IPS DF 6.9 (cell line): ENCODE results near the gene TMEM40.

ENCODE experiments used
- DNase-seq: peaks from one replicate; pipeline ENCODE4 v3.0.0-alpha.2; 2013; ENCODE audit warnings: low read depth, low spot score
- H3K27ac ChIP-seq: one replicate; pipeline ENCODE4 v1.5.1; 2013; ENCODE audit warnings: low read length, control low read depth
- H3K27me3 ChIP-seq: 2 replicates; pipeline ENCODE4 v1.6.1; 2013; ENCODE audit warnings: mild to moderate bottlenecking, low read length; ENCODE audit not compliant: control insufficient read depth, insufficient read depth
- H3K36me3 ChIP-seq: 2 replicates; pipeline ENCODE4 v1.6.1; 2013; ENCODE audit warnings: low read length; ENCODE audit not compliant: control insufficient read depth, insufficient read depth
- H3K4me1 ChIP-seq: 2 replicates; pipeline ENCODE4 v1.6.1; 2013; ENCODE audit warnings: low read length; ENCODE audit not compliant: control insufficient read depth, insufficient read depth
- H3K4me3 ChIP-seq: 2 replicates; pipeline ENCODE4 v1.5.1; 2013; ENCODE audit warnings: mild to moderate bottlenecking, low read length
- H3K9me3 ChIP-seq: 2 replicates; pipeline ENCODE4 v1.6.1; 2013; ENCODE audit warnings: low read length, inconsistent platforms; ENCODE audit not compliant: control insufficient read depth, insufficient read depth
- WGBS: extraction: QIAGEN DNeasy Blood & Tissue Kit; methylation state at CpG from one replicate; pipeline ENCODE4 v1.1.7; 2013; ENCODE audit warnings: mixed read lengths, missing lambda C conversion rate; ENCODE audit not compliant: insufficient read length, insufficient coverage; 5-methylcytosine and 5-hydroxymethylcytosine counted together

TMEM40 gene

DNA sequence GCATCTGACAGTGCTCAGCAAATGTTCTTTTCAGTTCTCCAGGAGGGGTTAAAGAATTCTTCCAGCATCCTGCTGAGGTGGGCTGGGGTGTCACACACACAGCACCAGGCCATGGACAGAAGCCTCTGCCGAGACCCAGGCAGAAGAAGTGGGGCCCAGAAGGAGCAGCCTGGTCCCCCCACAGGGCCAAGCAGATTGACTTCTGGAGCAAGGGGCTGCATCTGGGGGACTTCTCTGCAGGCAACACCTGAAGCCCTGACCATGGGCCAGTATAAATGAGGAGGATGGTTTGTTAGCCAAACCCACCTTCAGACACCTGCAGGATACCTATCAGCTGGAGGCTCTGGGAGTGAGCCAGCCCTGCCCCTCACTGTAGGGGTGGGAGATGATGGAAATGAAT lies 16.2 kb upstream of the TMEM40 start:
- Histone ChIP-seq H3K9me3 (no peaks in the 10 kb centered on the region), H3K36me3 (no peaks in the 10 kb centered on the region), H3K27ac (no peak overlapping the region), H3K4me3 (no peak overlapping the region), H3K4me1 (no peaks in the 10 kb centered on the region), H3K27me3 (no peaks in the 10 kb centered on the region)
- no peak for DNase-seq
- no CpG with 5 or more reads among the region's 1 CpG for WGBS

DNA sequence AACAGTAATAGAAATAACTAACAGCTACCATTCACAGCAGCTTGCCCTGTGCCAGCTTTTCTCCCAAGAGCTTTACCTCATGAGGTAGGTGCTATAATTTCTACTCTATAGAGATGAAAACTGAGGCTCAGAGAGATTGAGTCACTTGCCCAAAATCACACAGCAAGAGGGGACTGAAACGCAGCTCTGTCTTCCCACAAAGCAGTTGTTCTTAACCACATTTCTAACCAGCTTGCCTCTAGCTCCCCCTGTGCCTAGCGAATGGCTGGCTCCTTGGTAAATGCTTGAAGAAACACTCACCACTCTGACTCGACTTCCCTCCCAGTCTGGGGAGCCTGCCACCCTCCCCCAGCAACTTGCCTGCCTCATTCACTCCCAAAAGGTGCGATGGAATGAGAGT lies 15.6 kb upstream of the TMEM40 start:
- Histone ChIP-seq H3K4me1 (no peaks in the 10 kb centered on the region), H3K4me3 (no peak overlapping the region), H3K9me3 (no peaks in the 10 kb centered on the region), H3K36me3 (no peaks in the 10 kb centered on the region), H3K27me3 (no peaks in the 10 kb centered on the region), H3K27ac (no peak overlapping the region)
- WGBS: no CpG with 5 or more reads among the region's 4 CpGs
- no peak for DNase-seq

DNA sequence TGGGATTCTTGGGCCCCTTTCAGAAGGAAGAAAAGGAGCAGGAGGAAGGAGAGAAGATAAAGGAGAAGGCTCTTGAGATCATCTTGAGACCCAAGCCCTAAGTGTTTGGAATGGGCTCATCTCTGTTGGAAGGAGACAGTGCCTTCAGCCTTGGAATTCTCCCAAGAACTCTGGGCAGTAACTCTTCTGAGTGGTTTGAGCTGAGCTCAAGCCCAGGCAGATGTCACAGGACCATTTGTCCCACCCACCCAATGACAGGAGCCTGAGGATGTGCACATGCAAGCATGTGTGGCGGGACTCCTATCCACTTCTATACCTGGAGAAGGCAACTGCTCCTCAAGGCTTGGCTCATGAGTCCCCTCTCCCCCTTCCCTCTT lies 14.6 kb upstream of the TMEM40 start:
- Histone ChIP-seq H3K36me3 (no peaks in the 10 kb centered on the region), H3K27me3 (no peaks in the 10 kb centered on the region), H3K9me3 (no peaks in the 10 kb centered on the region), H3K4me1 (no peaks in the 10 kb centered on the region), H3K4me3 (no peak overlapping the region), H3K27ac (no peak overlapping the region)
- DNase-seq: no peak
- WGBS: no CpG with 5 or more reads among the region's 1 CpG

DNA sequence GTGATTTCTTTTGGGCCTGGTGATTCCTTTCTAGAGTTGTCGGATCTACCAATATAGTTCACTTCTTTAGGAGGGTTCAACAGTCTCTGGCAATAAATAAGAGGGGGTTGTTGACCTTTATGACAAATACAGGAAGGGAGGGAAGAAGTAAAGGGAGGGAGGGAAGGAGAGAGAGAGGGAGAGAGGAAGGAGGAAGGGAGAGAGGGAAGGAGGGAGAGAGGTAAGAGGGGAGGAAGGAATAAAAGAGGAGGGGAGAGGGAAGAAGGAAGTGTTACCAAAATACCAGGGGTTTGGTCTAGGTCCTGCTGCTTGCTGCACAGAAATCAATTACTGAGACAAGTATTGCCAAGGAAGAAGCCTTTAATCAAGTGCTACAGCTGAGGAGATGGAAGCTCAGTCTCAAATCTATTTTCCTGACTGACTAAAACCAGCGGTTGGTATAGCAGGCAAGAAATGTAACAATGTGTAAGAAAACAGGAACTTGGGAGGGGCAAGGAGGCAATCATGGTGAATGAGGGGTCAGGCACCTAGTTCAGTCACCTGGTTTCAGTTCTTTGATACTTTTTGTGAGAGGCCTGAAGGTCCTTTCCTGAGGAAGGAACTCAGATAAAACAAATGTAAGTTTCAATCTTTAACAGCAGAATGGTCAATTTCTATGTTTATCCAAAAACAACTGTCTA lies 14.1 kb upstream of the TMEM40 start:
- H3K4me3 ChIP-seq: no peak overlapping the region
- no peak overlapping the region for H3K27ac ChIP-seq
- H3K27me3 ChIP-seq: no peaks in the 10 kb centered on the region
- no peaks in the 10 kb centered on the region for H3K4me1 ChIP-seq
- no peaks in the 10 kb centered on the region for H3K36me3 ChIP-seq
- no peaks in the 10 kb centered on the region for H3K9me3 ChIP-seq
- no peak for DNase-seq
- WGBS: no CpG with 5 or more reads among the region's 2 CpGs

DNA sequence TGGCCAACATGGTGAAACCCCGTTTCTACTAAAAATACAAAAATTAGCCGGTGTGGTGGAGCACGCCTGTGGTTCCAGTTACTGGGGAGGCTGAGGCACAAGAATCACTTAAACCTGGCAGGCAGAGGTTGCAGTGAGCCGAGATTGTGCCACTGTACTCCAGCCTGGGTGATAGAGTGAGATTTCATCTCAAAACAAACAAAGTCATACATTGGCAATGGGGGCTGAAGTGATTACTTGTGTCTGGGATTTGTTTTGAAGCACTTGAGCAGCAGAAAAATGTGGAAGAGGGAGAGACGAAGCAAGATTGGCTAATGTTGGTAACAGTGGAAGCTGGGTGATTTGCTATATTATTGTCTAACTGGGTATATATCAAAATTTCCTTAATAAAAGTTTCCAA lies 13.4 kb upstream of the TMEM40 start:
- no CpG with 5 or more reads among the region's 5 CpGs for WGBS

DNA sequence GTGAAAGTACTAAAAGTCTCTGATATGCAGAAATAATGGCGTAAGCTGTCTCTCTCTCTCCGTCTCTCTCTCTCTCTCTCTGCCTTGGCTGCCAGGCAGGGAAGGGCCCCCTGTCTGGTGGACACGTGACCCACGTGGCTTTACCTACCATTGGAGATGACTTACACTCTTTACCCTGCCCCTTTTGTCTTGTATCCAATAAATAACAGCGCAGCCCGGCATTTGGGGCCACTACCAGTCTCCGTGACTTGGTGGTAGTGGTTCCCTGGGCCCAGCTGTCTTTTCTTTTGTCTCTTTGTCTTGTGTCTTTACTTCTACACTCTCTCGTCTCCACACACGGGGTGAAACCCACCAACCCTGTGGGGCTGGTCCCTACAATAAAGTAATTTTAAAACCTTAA lies 12.2 kb upstream of the TMEM40 start:
- H3K4me3 ChIP-seq: no peak overlapping the region
- H3K36me3 ChIP-seq: no peaks in the 10 kb centered on the region
- no CpG with 5 or more reads among the region's 9 CpGs for WGBS
- no peaks in the 10 kb centered on the region for H3K4me1 ChIP-seq
- DNase-seq: no peak
- H3K27me3 ChIP-seq: no peaks in the 10 kb centered on the region
- no peak overlapping the region for H3K27ac ChIP-seq
- H3K9me3 ChIP-seq: no peaks in the 10 kb centered on the region

More for the DNA sequence above, 13.4 kb upstream of the TMEM40 start:
- Histone ChIP-seq H3K36me3 (no peaks in the 10 kb centered on the region), H3K27ac (no peak overlapping the region), H3K9me3 (no peaks in the 10 kb centered on the region), H3K4me1 (no peaks in the 10 kb centered on the region), H3K4me3 (no peak overlapping the region), H3K27me3 (no peaks in the 10 kb centered on the region)
- DNase-seq: no peak

DNA sequence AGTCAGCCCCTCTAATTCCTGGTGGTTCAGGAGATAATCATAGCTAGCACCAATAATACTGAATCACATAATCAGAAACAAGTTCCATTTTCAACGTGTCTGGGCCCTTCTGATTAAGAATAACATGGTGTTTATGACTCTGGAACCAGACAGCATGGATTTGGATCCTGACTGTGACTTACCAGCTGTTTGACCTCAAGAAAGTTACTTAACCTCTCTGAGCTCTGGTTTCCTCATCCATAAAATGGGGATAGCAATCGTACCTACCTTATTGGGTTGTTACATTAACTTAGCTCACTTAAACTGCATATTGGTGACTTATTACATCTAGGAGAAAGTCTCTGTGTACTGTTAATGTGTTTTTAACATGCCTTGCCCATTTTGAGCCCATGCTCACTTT lies 10.7 kb upstream of the TMEM40 start:
- H3K4me1 ChIP-seq: no peaks in the 10 kb centered on the region
- no peaks in the 10 kb centered on the region for H3K27me3 ChIP-seq
- no peak overlapping the region for H3K4me3 ChIP-seq
- no peaks in the 10 kb centered on the region for H3K36me3 ChIP-seq
- DNase-seq: no peak
- WGBS: no CpG with 5 or more reads among the region's 2 CpGs
- no peak overlapping the region for H3K27ac ChIP-seq
- no peaks in the 10 kb centered on the region for H3K9me3 ChIP-seq

DNA sequence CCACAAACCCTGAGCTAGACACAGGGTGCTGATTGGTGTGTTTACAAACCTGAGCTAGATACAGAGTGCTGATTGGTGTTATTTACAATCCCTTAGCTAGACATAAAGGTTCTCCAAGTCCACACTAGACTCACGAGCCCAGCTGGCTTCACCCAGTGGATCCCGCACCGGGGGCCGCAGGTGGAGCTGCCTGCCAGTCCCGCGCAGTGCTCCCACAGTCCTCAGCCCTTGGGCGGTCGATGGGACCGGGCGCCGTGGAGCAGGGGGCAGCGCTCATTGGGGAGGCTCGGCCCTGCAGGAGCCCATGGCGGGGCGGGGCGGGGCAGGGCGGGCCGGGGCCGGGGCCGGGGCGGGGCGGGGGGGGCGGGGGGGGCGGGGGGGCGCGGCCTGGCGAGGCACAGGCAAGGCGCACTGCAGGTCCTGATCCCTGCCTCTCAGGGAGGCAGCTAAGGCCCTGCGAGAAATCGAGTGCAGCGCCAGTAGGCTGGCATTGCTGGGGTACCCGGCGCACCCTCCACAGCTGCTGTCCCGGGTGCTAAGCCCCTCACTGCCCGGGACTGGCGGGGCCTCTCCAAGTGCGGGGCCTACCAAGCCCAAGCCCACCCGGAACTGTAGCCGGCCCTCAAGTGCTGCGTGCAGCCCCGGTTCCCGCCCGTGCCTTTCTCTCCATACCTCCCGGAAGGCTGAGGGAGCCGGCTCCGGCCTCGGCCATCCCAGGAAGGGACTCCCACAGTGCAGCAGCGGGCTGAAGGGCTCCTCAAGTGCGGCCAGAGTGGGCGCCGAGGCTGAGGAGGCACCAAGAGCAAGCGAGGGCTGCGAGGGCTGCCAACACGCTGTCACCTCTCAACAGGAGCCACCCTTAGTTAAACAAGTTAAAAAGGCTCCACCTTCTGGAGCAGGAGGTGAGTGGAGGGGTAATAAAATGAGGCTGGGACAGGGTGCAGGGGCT lies 9.8 kb upstream of the TMEM40 start:
- no peak overlapping the region for H3K27ac ChIP-seq
- DNase-seq: no peak
- no peaks in the 10 kb centered on the region for H3K4me1 ChIP-seq
- H3K36me3 ChIP-seq: no peaks in the 10 kb centered on the region
- H3K27me3 ChIP-seq: no peaks in the 10 kb centered on the region
- no CpG with 5 or more reads among the region's 54 CpGs for WGBS
- H3K9me3 ChIP-seq: no peaks in the 10 kb centered on the region
- no peak overlapping the region for H3K4me3 ChIP-seq

DNA sequence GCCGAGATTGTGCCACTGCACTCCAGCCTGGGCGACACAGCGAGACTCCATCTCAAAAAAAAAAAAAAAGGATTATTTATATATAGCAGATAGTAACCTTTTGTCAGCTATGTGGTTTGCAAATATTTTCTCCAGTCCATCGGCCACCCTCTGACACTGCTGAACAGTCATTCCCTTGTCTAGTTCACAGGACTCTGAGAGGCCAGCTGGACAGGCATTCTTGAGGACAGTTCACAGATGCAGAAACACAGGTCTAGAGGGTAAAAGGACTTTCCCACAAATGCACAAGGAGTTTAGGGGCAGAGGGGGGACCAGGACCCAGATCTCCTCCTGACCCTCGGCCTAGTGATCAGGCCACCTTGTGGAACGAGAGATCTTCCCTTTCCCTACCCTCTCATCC lies 7.5 kb upstream of the TMEM40 start:
- WGBS: no CpG with 5 or more reads among the region's 6 CpGs
- no peak for DNase-seq
- no peak overlapping the region for H3K27ac ChIP-seq
- peaks cover 3% of the 10 kb centered on the region; the same call in 1 of the 2 replicates for H3K4me1 ChIP-seq
- H3K36me3 ChIP-seq: no peaks in the 10 kb centered on the region
- no peak overlapping the region for H3K4me3 ChIP-seq
- no peaks in the 10 kb centered on the region for H3K27me3 ChIP-seq
- H3K9me3 ChIP-seq: no peaks in the 10 kb centered on the region

DNA sequence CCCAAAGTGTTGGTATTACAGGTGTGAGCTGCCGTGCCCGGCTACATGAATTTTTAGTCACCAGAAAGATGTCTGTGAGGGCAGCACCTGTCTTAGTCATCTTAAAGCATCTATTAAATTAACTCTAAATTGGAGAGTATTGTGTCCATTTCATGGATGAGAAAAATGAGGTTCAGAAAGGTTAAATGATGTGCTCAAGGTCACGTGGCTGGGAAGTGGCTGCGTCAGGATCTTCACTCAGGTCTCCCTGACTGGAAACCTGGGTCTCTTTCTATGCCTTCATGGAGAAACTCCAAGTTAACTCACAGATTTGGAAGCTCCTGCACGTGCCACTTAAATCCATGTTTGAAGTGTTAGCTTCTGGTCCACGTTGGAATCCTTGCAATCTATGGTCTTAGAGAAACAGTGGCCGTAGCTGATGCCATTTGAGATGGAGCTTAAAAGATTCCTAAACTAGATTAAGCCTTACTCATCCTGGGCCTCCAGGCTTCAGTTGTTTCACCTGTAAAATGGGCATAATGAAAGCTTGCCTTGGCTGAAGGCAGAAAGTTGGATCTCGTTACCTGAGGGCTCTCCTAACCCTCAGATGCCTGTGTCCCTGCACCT lies 5.2 kb upstream of the TMEM40 start:
- no peak for DNase-seq
- WGBS: no CpG with 5 or more reads among the region's 8 CpGs
- peaks cover 4% of the 10 kb centered on the region; the same call in 1 of the 2 replicates for H3K4me1 ChIP-seq
- H3K36me3 ChIP-seq: no peaks in the 10 kb centered on the region
- no peak overlapping the region for H3K27ac ChIP-seq
- H3K9me3 ChIP-seq: no peaks in the 10 kb centered on the region
- H3K27me3 ChIP-seq: no peaks in the 10 kb centered on the region
- H3K4me3 ChIP-seq: no peak overlapping the region
